Measurements from ENCODE around the gene LEMD1.

DNA sequence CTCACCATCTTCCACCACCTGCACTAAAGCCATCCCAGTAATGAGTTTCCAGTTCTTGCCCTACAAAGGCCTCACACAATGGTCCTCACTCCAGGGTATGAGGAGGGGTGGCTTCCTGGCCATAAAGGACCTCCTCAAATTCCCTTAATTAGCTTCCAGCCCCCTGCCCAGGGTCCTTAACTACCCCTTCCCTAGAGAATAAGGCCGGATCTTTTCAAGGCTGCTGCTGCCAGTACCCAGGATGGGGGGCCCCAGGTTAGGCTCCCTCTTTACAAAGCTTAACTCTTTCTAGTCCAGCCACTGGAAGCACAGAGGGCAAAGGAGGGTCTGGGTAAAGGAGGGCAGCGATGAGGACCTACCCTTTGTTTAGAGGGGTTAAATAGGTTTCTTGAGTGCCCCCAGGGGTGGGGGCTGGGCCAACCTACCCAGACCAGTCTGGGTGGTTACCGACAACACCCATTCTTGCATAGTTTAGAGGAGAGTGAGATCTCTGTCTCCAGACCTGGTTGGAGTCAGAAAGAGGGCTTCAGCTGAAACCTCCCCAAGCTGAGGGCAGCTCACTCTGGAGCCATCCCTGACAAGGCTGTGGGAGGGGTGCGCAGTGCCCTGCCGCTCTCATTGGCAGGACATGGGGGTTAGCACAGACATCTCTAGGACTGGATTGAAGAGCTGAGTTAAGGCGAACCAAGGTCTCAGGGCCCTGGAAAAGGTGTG, 26.8 kb upstream of the LEMD1 start:
- TF ChIP-seq, protein P1, sequence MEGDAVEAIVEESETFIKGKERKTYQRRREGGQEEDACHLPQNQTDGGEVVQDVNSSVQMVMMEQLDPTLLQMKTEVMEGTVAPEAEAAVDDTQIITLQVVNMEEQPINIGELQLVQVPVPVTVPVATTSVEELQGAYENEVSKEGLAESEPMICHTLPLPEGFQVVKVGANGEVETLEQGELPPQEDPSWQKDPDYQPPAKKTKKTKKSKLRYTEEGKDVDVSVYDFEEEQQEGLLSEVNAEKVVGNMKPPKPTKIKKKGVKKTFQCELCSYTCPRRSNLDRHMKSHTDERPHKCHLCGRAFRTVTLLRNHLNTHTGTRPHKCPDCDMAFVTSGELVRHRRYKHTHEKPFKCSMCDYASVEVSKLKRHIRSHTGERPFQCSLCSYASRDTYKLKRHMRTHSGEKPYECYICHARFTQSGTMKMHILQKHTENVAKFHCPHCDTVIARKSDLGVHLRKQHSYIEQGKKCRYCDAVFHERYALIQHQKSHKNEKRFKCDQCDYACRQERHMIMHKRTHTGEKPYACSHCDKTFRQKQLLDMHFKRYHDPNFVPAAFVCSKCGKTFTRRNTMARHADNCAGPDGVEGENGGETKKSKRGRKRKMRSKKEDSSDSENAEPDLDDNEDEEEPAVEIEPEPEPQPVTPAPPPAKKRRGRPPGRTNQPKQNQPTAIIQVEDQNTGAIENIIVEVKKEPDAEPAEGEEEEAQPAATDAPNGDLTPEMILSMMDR (conservative IDR thresholded peaks at IDR 0.05) = no peak
- no peak for TF ChIP-seq EZH2 (IDR thresholded peaks at IDR 0.05; ENCODE audit: low read depth)

Data from PC-9 (cell line).